Measurements from ENCODE around the gene LRRC46.

Gene LRRC46

GRCh38 chr17:47873200-47874090 lies 42.0 kb downstream of the LRRC46 start:
- in situ Hi-C loops (cut with HindIII; ENCODE audit: low sequenced_read_pairs) = no loop called here

- in situ Hi-C loops (cut with HindIII; ENCODE audit: low sequenced_read_pairs) = no loop called here
These were observed 43.8 kb downstream of the LRRC46 start for GRCh38 chr17:47875011-47875985.

GRCh38 chr17:47877368-47878034 lies 46.0 kb downstream of the LRRC46 start:
- in situ Hi-C loops (cut with HindIII; ENCODE audit: low sequenced_read_pairs) = no loop called here

- in situ Hi-C loops (cut with HindIII; ENCODE audit: low sequenced_read_pairs) = no loop called here
These were observed 46.9 kb downstream of the LRRC46 start for GRCh38 chr17:47878203-47879027.

GRCh38 chr17:47879028-47879585 lies 47.6 kb downstream of the LRRC46 start:
- in situ Hi-C loops (cut with HindIII; ENCODE audit: low sequenced_read_pairs) = no loop called here

- in situ Hi-C loops (cut with HindIII; ENCODE audit: low sequenced_read_pairs) = no loop called here
These were observed 48.4 kb downstream of the LRRC46 start for GRCh38 chr17:47879776-47880454.

GRCh38 chr17:47882247-47882646 lies 50.8 kb downstream of the LRRC46 start:
- in situ Hi-C loops (cut with HindIII; ENCODE audit: low sequenced_read_pairs) = no loop called here

- in situ Hi-C loops (cut with HindIII; ENCODE audit: low sequenced_read_pairs) = no loop called here
These were observed 51.5 kb downstream of the LRRC46 start for GRCh38 chr17:47882695-47883588.

GRCh38 chr17:47883589-47884426 lies 52.3 kb downstream of the LRRC46 start:
- in situ Hi-C loops (cut with HindIII; ENCODE audit: low sequenced_read_pairs) = no loop called here

- in situ Hi-C loops (cut with HindIII; ENCODE audit: low sequenced_read_pairs) = no loop called here
These were observed 52.9 kb downstream of the LRRC46 start for GRCh38 chr17:47884427-47884740.

GRCh38 chr17:47884905-47885730 lies 53.6 kb downstream of the LRRC46 start:
- in situ Hi-C loops (cut with HindIII; ENCODE audit: low sequenced_read_pairs) = no loop called here
